ENCODE data around the gene KCNJ9.

The KCNJ9 gene

DNA sequence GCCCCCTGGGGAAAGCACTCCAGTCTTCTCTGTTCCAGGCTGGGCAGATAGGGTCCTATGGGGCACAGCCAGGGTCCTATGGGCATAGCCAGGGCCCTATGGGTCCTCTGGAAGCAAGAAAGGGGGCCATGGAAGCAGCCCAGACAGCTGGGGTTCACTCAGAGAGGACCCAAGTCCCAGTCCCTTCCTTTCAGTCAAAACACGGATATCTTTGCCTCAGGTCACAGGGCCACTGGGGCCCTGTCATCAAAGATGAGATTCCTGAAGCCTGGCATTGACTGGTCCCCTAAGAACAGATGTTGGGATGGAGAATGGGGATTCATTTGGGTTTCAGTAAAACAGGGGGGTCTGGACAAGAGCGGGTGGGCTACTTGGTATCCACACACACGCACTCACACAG lies 8.5 kb downstream of the KCNJ9 start:
- DNase-seq = no peak

DNA sequence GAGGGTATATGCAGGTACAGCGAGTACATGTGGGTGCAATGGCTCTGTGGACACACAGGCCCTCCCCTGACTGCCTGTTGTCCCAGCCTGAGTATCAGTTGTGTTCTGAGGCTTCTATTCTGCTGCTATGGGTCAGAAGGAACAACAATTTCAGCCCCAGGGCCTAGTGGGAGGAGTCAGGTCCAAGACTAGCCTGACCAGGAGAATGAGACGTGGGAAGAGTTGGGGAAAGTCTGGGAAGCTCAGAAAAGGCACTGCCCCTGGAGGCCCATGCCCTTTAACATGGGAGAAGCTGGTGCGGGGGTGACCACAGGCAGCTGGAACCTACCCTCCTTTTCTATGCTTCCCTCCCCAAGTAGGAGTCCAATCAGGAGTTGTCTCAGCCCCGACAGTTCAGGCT lies 9.4 kb downstream of the KCNJ9 start:
- no peak for DNase-seq

DNA sequence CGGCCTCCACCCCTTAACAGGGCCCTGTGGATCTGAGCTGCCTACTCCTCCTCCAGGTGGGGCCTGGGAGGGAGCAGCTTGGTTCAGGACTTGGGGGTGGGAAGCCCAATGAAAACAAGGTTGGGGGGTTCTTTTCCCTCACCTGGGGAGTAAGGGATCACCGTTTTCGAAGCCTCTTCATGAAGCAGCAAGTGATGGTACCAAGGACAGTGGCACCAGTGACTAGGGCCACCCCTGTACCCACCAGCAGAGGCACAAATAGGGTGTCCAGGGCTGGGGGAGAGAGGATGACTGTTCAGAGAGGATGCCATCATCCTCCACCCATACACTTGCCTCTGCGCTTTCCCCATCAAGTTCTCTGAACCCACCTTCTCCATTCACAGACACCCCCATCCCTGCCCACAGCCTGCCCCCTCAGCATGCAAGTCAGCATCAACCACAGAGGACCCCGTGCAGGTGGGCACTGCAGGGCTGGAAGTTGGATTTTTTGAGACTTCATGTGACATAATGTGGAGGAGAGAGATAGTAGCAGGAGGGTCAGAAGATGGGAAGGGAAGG lies 10.4 kb downstream of the KCNJ9 start:
- DNase-seq = no peak

- DNase-seq = no peak
These were observed 11.2 kb downstream of the KCNJ9 start for GRCh38 chr1:160092366-160093068.

GRCh38 chr1:160093069-160093395 lies 11.7 kb downstream of the KCNJ9 start:
- DNase-seq = no peak

- no peak for DNase-seq
These were observed 12.4 kb downstream of the KCNJ9 start for GRCh38 chr1:160093624-160094290.

DNA sequence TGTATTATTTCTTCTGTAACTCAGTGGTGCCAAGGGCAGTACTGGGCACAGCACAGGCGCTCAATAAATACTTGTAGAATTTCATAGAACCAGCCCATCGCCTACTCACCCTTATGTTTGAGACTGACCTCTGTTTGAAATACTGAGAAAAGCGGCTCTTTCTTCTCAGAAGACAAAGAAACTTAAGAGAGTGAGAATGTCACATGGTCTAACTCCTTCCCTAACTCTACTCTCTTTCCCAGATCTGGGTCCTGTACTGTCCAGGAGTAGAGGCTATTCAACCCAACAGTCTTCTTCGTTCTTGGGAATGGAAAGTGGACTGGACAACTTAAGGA lies 12.9 kb downstream of the KCNJ9 start:
- no peak for DNase-seq

DNA sequence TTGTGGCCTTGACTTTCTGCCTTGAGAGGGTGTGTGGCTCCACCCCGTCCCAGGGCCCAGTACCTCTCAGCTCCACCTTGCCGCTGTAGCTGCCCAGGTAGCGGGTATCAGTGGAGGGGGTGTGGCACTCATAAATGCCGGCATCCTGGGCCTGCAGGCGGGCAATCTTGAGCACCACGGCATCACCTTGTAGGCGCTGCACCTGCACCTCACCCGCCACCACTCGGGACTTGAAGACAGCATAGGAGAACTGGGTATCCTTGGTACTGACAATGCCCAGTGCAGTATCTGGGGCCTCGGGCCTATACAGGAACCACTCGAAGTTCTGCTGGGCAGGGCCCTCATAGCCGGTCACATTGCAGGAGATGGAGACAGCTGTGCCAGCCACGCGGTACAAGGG lies 13.5 kb downstream of the KCNJ9 start:
- no peak for DNase-seq

DNA sequence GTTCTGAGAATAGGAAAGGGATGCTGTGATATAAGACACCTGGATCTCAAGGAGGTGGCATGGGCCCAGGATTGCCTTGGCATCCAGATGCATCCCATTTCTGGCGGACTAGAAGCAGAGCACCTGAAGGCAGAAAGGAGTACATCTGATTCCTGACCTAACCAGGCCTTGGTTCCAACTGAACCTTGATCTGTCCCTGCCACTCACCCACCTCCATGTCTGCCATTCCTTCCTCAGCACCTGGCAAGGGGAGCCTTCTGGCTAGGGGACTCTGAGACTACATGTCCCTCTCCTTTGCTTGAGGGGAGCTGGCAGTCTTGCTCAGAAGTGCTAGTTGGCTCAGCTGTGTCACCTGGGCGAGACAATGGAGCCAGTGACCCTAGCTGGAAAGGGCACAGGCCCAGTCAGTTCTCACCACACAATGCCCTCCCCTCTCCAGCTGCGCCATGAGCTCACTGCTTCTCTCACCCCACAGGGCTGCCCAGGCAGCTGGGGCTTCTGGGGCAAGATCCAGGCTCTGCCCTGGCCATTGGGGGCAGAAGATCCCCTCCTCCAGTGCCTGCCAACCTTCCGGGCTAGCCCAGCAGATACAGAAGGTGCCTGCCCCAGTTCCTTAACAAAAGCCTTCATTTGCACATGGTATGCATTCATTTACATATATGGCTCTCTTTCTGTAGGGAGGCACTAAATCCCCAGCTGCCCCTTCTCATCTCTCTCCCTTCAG lies 14.2 kb downstream of the KCNJ9 start:
- DNase-seq = no peak

DNA sequence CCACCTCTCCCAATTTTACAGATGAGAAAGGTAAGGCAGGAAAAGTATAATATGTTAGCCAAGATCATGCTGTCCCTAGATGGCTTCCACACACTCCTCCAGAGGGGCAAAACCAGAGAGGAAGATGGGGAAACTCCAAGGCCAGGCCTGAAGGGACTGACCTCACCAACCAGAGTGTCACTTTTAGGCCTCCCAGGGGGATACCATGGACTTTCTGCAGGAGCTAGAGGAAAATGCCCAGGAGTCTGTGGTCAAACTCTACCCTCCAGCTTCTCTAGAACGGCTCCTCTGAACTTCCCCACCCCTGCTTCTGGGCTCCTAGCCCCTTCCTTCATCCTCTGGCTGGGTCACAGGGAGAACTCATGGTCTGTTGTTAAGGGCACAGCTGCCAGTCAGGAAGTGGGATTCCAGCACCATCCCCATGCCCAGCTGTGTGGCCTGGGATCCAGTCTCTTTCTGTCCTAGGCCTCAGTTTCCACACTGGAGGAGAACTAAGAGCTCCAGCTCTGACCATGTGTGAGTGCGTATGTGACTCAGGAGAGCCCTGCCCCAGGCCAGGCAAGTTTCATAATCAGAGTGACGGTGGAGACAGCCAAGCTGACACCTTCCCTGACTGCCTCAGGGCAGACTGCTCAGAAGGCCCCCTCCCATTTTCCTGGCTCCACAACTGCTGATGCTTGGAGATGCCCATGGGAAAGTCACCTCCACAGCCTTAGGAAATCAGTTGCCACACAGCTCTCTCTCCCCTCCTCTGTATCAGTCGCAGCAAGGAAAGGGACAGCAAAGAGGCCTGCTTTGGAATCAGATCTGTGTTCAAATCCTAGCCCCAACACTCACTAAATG lies 15.2 kb downstream of the KCNJ9 start:
- no peak for DNase-seq

- DNase-seq = no peak
These were observed 16.0 kb downstream of the KCNJ9 start for GRCh38 chr1:160097151-160097910.

DNA sequence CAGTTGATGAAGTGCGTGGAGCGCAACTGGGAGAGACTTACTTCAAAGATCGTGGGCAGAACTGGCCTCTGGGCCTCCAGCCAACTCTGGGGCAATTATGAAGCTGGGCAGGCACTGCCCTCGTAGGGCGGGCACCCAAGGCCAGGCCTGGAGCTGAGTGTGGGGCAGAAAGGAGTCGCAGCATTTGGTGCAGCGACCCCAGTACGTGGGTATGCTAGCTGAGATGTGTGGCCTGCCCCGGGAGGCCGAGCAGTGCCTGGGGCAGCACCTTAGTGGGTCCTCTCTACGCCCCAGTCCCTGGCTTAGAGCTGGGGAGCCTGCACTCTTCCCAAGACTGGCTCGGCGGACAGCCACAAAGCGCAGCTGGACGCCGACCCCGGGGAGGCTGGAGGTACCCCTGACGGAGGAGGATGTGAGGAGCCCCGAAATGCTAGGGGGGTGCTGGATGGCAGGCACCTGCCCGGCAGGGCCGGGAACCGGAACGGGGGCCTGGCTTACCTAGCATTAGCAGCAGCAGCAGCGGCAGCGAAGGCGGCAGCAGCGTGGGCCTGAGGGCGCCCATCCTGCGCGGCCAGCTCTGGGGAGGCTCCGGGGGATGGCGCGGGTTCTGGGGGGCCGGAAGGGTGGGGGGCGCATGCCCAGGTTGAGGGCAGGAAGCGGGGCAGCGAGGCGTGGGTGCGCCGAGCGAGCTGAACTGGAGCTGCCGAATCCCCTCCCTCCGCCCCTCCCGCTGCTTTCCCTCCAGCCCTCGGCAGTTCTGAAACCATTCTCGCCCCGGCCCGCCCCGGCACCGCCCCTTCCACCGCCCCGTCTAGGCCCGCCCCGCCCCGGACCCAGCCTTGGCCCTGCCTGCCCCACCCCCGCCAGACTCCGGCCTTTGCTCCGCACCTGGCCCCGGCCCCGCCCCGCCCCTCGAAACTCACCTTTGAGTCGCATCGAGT lies 16.8 kb downstream of the KCNJ9 start, which contains the start of gene IGSF8:
Gene IGSF8 (minus strand): TSS at position 709 of the 941 bp plus-strand sequence. CDS start 147 bp downstream, at position 562.
- DNase-seq = peak; percentile 73

GRCh38 chr1:160098852-160099561 lies 17.7 kb downstream of the KCNJ9 start:
- DNase-seq = peak; percentile 91

GRCh38 chr1:160099716-160100375 lies 18.5 kb downstream of the KCNJ9 start:
- no peak for DNase-seq

DNA sequence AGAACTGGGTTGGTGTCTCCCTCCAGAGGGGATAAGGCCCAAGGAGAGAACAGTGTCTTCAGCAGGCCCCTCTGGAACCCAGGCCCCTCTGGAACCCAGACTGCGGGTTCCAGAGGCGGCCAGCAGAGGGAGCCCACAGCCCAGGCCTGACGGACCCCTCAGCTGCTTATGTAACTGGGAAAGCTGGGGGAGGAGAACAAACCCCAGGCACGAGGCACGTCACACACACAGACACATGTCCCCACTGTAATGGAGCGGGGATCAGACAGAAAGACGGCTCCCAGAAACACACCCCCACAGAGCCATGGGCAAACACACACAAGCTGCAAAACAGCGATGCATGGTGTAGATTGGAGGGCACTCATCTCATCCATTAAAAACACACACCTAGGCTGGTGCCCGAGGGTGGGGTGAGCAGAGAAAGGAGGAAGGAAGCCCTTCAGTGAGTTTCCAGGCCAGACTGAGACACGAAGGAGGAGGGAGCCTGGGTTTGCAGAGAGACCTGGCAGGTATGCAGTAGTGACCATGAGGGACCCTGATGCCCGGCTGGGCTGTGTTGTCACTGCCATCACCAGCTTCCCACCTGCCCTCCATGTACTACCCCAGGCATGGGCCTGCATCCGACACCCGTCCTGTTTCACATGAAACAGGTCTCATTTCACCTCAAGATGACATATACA lies 19.8 kb downstream of the KCNJ9 start:
- peak; percentile 72 for DNase-seq

- DNase-seq = no peak
These were observed 20.6 kb downstream of the KCNJ9 start for GRCh38 chr1:160101717-160102522.

GRCh38 chr1:160103658-160104408 lies 22.5 kb downstream of the KCNJ9 start:
- no peak for DNase-seq

All from fibroblast of skin of right quadriceps (primary cell).